WERI-Rb-1 (cell line): ENCODE results near the gene HNRNPH1.
A peak's percentile ranks its signal among the peaks of the same experiment; 100 is the strongest.

Experiments
- DNase-seq: peaks from one replicate; pipeline ENCODE4 v3.0.0-alpha.2; 2020
- H3K27ac ChIP-seq: fragments of 250-450 bp; sonication (Bioruptor Pico); 2 replicates; pipeline ENCODE4 v1.5.1; 2020; ENCODE audit warnings: mild to moderate bottlenecking, moderate library complexity
- H3K27me3 ChIP-seq: fragments of 250-450 bp; sonication (Bioruptor Pico); 2 replicates; pipeline ENCODE4 v1.5.1; 2021; ENCODE audit warnings: mild to moderate bottlenecking, low read depth, moderate library complexity; ENCODE audit not compliant: insufficient read depth, severe bottlenecking
- H3K36me3 ChIP-seq: fragments of 250-450 bp; sonication (Bioruptor Pico); 2 replicates; pipeline ENCODE4 v1.5.1; 2020; ENCODE audit warnings: mild to moderate bottlenecking, moderate library complexity
- H3K4me3 ChIP-seq: 2 replicates; pipeline ENCODE4 v1.5.1; 2011; ENCODE audit warnings: low read depth, mild to moderate bottlenecking, control low read depth, low read length
- H3K9me3 ChIP-seq: fragments of 250-450 bp; sonication (Bioruptor Pico); 2 replicates; pipeline ENCODE4 v1.5.1; 2021; ENCODE audit warnings: mild to moderate bottlenecking, moderate library complexity; ENCODE audit not compliant: severe bottlenecking
- TF ChIP-seq, protein P1 (sequence below): IDR thresholded peaks from 2 replicates; pipeline ENCODE4 v1.5.1; 2011; ENCODE audit warnings: low read depth, mild to moderate bottlenecking, control low read depth, inconsistent platforms, low read length

HNRNPH1 gene

GRCh38 chr5:179623906-179624741 is 653 bp upstream of the HNRNPH1 start:
- no peak for DNase-seq

DNA sequence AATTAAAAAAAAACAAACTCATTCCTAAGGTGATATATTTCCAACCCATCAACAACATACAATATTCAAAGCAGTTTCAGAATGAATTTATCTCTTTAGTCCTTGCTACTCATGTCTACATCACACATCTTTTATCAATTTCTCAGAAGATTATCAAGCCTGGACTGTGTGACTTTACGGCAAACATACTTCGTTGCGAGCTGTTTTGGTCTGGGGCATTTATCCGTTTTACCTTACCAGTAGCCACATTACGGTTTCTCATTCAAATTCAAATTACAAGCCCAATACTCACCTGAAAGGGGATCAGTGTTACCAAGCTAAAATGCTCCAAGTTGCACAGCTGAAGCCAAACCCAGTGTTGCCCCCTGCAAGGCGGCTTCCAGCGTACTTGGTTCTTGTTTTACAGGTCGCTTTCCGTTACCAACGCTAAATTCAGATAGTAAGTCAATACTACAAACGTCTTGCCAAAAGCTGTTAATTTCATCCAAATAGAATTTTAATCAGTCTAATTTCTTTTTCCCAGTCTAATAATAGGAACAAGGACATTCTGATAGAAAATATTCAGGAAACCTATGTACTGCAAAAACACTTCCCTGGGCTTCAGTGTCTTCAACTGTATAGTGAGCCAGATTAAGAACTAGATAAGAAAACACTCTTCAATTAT is 1.8 kb downstream of the HNRNPH1 start:
- peaks cover 65% of the 10 kb centered on the region for H3K36me3 ChIP-seq
- TF ChIP-seq, protein P1, sequence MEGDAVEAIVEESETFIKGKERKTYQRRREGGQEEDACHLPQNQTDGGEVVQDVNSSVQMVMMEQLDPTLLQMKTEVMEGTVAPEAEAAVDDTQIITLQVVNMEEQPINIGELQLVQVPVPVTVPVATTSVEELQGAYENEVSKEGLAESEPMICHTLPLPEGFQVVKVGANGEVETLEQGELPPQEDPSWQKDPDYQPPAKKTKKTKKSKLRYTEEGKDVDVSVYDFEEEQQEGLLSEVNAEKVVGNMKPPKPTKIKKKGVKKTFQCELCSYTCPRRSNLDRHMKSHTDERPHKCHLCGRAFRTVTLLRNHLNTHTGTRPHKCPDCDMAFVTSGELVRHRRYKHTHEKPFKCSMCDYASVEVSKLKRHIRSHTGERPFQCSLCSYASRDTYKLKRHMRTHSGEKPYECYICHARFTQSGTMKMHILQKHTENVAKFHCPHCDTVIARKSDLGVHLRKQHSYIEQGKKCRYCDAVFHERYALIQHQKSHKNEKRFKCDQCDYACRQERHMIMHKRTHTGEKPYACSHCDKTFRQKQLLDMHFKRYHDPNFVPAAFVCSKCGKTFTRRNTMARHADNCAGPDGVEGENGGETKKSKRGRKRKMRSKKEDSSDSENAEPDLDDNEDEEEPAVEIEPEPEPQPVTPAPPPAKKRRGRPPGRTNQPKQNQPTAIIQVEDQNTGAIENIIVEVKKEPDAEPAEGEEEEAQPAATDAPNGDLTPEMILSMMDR: no peak
- H3K27ac ChIP-seq: no peak overlapping the region
- no peaks in the 10 kb centered on the region for H3K9me3 ChIP-seq
- no peaks in the 10 kb centered on the region for H3K27me3 ChIP-seq
- H3K4me3 ChIP-seq: peak overlapping the region; percentile 61
- no peak for DNase-seq

More at GRCh38 chr5:179623906-179624741, 653 bp upstream of the HNRNPH1 start:
- H3K36me3 ChIP-seq: peaks cover 40% of the 10 kb centered on the region
- H3K4me3 ChIP-seq: peak overlapping the region; percentile 43
- no peaks in the 10 kb centered on the region for H3K27me3 ChIP-seq
- peak overlapping the region; percentile 96 for H3K27ac ChIP-seq
- TF ChIP-seq, protein P1: no peak
- H3K9me3 ChIP-seq: no peaks in the 10 kb centered on the region

- H3K36me3 ChIP-seq: peaks cover 73% of the 10 kb centered on the region
- H3K4me3 ChIP-seq: no peak overlapping the region; the same call in 1 of the 2 replicates
- no peaks in the 10 kb centered on the region for H3K9me3 ChIP-seq
- TF ChIP-seq, protein P1: no peak
- H3K27me3 ChIP-seq: no peaks in the 10 kb centered on the region
- no peak overlapping the region for H3K27ac ChIP-seq
- DNase-seq: no peak
These were observed 2.6 kb downstream of the HNRNPH1 start for GRCh38 chr5:179620703-179621350.

DNA sequence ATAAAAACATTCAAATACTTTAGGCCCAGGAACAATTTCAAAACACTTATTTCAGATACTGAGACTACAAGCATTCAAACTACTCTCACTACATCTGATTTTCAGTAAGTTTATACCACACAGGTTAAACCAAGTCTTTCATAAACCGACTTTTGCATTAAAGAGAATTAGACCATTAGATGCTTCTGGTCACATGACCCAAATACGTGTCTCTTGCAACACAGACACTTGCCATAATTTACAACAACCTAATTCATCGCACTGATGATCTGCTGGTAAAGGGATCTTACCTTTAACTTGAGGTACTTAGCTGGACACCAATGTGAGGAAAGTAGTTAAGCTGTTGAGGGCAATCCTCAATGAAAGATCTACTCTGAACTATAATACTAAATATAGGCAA is 3.2 kb downstream of the HNRNPH1 start:
- Histone ChIP-seq H3K27ac (no peak overlapping the region), H3K36me3 (peaks cover 79% of the 10 kb centered on the region), H3K27me3 (no peaks in the 10 kb centered on the region), H3K4me3 (no peak overlapping the region), H3K9me3 (no peaks in the 10 kb centered on the region)
- no peak for DNase-seq
- TF ChIP-seq, protein P1: no peak

- DNase-seq: no peak
- Histone ChIP-seq H3K9me3 (no peaks in the 10 kb centered on the region), H3K27me3 (no peaks in the 10 kb centered on the region), H3K36me3 (peaks cover 84% of the 10 kb centered on the region), H3K27ac (no peak overlapping the region), H3K4me3 (no peak overlapping the region)
- TF ChIP-seq, protein P1: no peak
These were observed 3.7 kb downstream of the HNRNPH1 start for GRCh38 chr5:179619776-179620175.
